Retinal pigment epithelial cell (primary cell): Measurements from ENCODE around the gene CPLX4.
A peak's percentile ranks its signal among the peaks of the same experiment; 100 is the strongest.

Experiments
- DNase-seq: peaks from one replicate; pipeline ENCODE4 v3.0.0-alpha.2; 2010; ENCODE audit warnings: low read depth
- H3K4me3 ChIP-seq: 2 replicates; pipeline ENCODE4 v1.5.1; 2011; ENCODE audit warnings: mild to moderate bottlenecking, low read length, control low read depth, moderate library complexity
- CTCF ChIP-seq: conservative IDR thresholded peaks from 2 replicates; pipeline ENCODE4 v1.5.1; 2011; ENCODE audit warnings: low read depth, low read length, control low read depth, inconsistent platforms

The CPLX4 gene

GRCh38 chr18:59278793-59279192, 39.7 kb downstream of the CPLX4 start:
- no peak for TF ChIP-seq CTCF
- DNase-seq = no peak
- H3K4me3 ChIP-seq = no peak overlapping the region

GRCh38 chr18:59276047-59276446, 42.4 kb downstream of the CPLX4 start:
- no peak overlapping the region for H3K4me3 ChIP-seq
- DNase-seq = no peak
- TF ChIP-seq CTCF = no peak

- H3K4me3 ChIP-seq = no peak overlapping the region
- TF ChIP-seq CTCF = no peak
- no peak for DNase-seq
Observed at GRCh38 chr18:59275406-59275949, 43.0 kb downstream of the CPLX4 start.

GRCh38 chr18:59274533-59274928, 43.9 kb downstream of the CPLX4 start:
- no peak for DNase-seq
- TF ChIP-seq CTCF = no peak
- no peak overlapping the region for H3K4me3 ChIP-seq

GRCh38 chr18:59273759-59274532, 44.5 kb downstream of the CPLX4 start:
- no peak for TF ChIP-seq CTCF
- no peak for DNase-seq
- H3K4me3 ChIP-seq = peak overlapping the region; percentile 75

GRCh38 chr18:59272891-59273758, 45.3 kb downstream of the CPLX4 start, which contains the start of gene RAX:
Gene RAX (minus strand): TSS chr18:59273454. CDS start chr18:59273206, 248 bp downstream.
- TF ChIP-seq CTCF = peak; percentile 69
- H3K4me3 ChIP-seq = peak within 1 kb of the TSS; percentile 75
- peak; percentile 67 for DNase-seq
